HFFc6 (cell line): ENCODE data around the gene TNS3. TPM values are rescaled to one million over a fixed set of nuclear protein-coding genes. Genes with fewer than 3 reads are reported as not detected.

Experiments
- DNase-seq: peaks from one replicate; pipeline ENCODE4 v3.0.0-alpha.2; 2018
- H3K27ac Mint-ChIP-seq: 2 replicates; pipeline ENCODE4 v1.8.0; 2020; ENCODE audit warnings: mild to moderate bottlenecking, mixed read lengths
- H3K27me3 Mint-ChIP-seq: 2 replicates; pipeline ENCODE4 v1.8.0; 2021; ENCODE audit warnings: mild to moderate bottlenecking, moderate library complexity, mixed read lengths; ENCODE audit not compliant: insufficient read depth
- H3K36me3 Mint-ChIP-seq: 2 replicates; pipeline ENCODE4 v1.8.0; 2021; ENCODE audit warnings: low read depth, mixed read lengths
- H3K4me1 Mint-ChIP-seq: 2 replicates; pipeline ENCODE4 v1.8.0; 2020; ENCODE audit warnings: low read depth, mixed read lengths
- H3K4me3 Mint-ChIP-seq: 2 replicates; pipeline ENCODE4 v1.8.0; 2020; ENCODE audit warnings: mild to moderate bottlenecking, moderate library complexity, mixed read lengths
- H3K9me3 Mint-ChIP-seq: 2 replicates; pipeline ENCODE4 v1.8.0; 2020; ENCODE audit warnings: mild to moderate bottlenecking, mixed read lengths
- CTCF ChIP-seq: fragments of 200-600 bp; sonication (generic); IDR thresholded peaks from 2 replicates; pipeline ENCODE4 v1.5.0; 2021; ENCODE audit warnings: antibody characterized with exemption, mild to moderate bottlenecking
- total RNA-seq, 6 experiments: library from RNA; stranded (reverse); fragmentation: NEBNext Ultra II Directional; extraction: Animal tissue kit (Norgen Biotek cat#: 25700); gene quantifications; 2 replicates in 1 of 6; 3 replicates in 5 of 6; pipeline ENCODE4 v1.2.3, GENCODE V29; 2021

TNS3 gene
- total RNA-seq, 6 experiments from 2014 or later, result 50.8 to 77.0 (median 67.8) TPM

GRCh38 chr7:47478926-47479711 is 102.8 kb downstream of the TNS3 start:
- H3K9me3 Mint-ChIP-seq, result no peaks in the 10 kb centered on the region
- no peak for DNase-seq
- TF ChIP-seq CTCF, result no peak
- H3K36me3 Mint-ChIP-seq, result peaks cover 5% of the 10 kb centered on the region; the same call in 1 of the 2 replicates
- H3K27ac Mint-ChIP-seq, result no peak overlapping the region
- peaks cover 55% of the 10 kb centered on the region for H3K4me1 Mint-ChIP-seq
- H3K27me3 Mint-ChIP-seq, result no peaks in the 10 kb centered on the region; the same call in 1 of the 2 replicates
- H3K4me3 Mint-ChIP-seq, result no peak overlapping the region

GRCh38 chr7:47478017-47478344 is 103.9 kb downstream of the TNS3 start:
- TF ChIP-seq CTCF, result no peak
- Mint-ChIP-seq H3K9me3 (no peaks in the 10 kb centered on the region), H3K4me3 (no peak overlapping the region), H3K36me3 (peaks cover 5% of the 10 kb centered on the region; the same call in 1 of the 2 replicates), H3K27me3 (no peaks in the 10 kb centered on the region; the same call in 1 of the 2 replicates), H3K27ac (no peak overlapping the region), H3K4me1 (peaks cover 44% of the 10 kb centered on the region)
- DNase-seq, result no peak

GRCh38 chr7:47477191-47478016 is 104.5 kb downstream of the TNS3 start:
- Mint-ChIP-seq H3K27ac (no peak overlapping the region), H3K36me3 (peaks cover 5% of the 10 kb centered on the region; the same call in 1 of the 2 replicates), H3K9me3 (no peaks in the 10 kb centered on the region), H3K4me1 (peaks cover 38% of the 10 kb centered on the region), H3K27me3 (no peaks in the 10 kb centered on the region; the same call in 1 of the 2 replicates), H3K4me3 (no peak overlapping the region)
- TF ChIP-seq CTCF, result no peak
- DNase-seq, result no peak

GRCh38 chr7:47475880-47476227 is 106.1 kb downstream of the TNS3 start:
- no peak overlapping the region for H3K27ac Mint-ChIP-seq
- H3K4me1 Mint-ChIP-seq, result peaks cover 23% of the 10 kb centered on the region
- no peaks in the 10 kb centered on the region for H3K9me3 Mint-ChIP-seq
- no peak for TF ChIP-seq CTCF
- peaks cover 5% of the 10 kb centered on the region; the same call in 1 of the 2 replicates for H3K36me3 Mint-ChIP-seq
- H3K4me3 Mint-ChIP-seq, result no peak overlapping the region
- DNase-seq, result no peak
- H3K27me3 Mint-ChIP-seq, result peaks cover 2% of the 10 kb centered on the region

- peak; percentile 53 for TF ChIP-seq CTCF
- peaks cover 16% of the 10 kb centered on the region for H3K4me1 Mint-ChIP-seq
- no peak overlapping the region for H3K27ac Mint-ChIP-seq
- no peaks in the 10 kb centered on the region for H3K9me3 Mint-ChIP-seq
- peaks cover 2% of the 10 kb centered on the region for H3K27me3 Mint-ChIP-seq
- H3K4me3 Mint-ChIP-seq, result no peak overlapping the region
- peak; percentile 90 for DNase-seq
- H3K36me3 Mint-ChIP-seq, result peaks cover 5% of the 10 kb centered on the region; the same call in 1 of the 2 replicates
These were observed 106.7 kb downstream of the TNS3 start for GRCh38 chr7:47474937-47475879.
